ENCODE measurements around the gene TARS3. TPM values are rescaled to one million over a fixed set of nuclear protein-coding genes. Genes with fewer than 3 reads are reported as not detected.

The TARS3 gene
- total RNA-seq, 1 experiment from 2014 or later: 28.8 TPM

Other genes starting within 250 kb of the TARS3 start
- gene PCSK6, start 234.8 kb downstream of the TARS3 start, total RNA-seq (2014; rRNA removed; shearing (Covaris generic)): 0.13 and 0.36 TPM in 2 replicates
- gene TM2D3, start 72.1 kb downstream of the TARS3 start, total RNA-seq (2014; rRNA removed; shearing (Covaris generic)): 54.6 and 57.0 TPM in 2 replicates
- not detected in 2 replicates for gene OR4F6, start 79.0 kb upstream of the TARS3 start, total RNA-seq (2014; rRNA removed; shearing (Covaris generic))
- gene OR4F15, start 87.7 kb upstream of the TARS3 start, total RNA-seq (2014; rRNA removed; shearing (Covaris generic)): not detected in 2 replicates

Data from SJCRH30 (cell line).